Measurements from ENCODE around the gene LIPC.

Gene LIPC

DNA sequence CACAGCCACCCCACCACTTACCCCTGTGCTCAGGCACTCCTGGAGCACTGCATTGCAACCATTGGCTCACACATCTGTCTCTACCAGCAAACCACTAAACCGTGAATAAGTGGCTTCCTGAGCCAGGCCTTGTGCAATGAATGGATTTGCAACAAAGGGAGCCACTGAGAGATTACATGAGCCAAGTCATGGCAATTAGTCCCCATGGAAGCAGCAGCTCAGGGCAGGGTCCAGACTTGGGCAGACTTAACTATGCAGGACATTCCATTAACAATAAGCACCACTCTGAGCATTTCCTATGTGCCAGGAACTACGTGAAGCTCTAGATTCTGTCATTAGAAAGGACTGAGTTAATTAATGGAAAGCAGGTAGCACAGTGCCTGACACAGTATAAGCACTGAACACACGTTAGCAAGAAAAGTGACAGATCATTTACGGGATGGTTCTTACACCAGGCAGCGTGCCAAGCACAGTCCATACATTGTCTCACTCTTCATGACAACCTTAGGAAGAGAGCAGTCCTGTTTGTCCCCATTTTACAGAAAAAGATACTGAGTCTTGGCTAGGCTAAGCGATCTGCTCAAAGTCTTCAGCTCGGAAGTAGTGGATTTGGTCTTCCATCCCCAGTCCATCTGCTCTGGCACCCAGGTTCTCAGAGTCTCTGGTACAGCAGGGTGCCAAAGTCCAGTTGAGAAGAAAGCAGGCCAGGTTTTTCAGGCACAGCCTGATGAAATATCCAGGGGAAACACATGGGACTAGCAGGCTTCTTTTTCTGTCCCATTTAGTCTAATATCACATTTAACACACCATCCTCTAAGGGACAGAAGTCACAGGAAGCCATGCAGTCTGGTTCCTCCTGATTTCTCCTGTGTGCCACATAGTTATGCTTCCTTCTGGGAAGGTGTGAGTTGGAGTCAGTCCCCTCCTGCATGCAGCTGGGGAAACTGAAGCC is 44.1 kb downstream of the LIPC start:
- no peak for DNase-seq (ENCODE audit: low spot score)

DNA sequence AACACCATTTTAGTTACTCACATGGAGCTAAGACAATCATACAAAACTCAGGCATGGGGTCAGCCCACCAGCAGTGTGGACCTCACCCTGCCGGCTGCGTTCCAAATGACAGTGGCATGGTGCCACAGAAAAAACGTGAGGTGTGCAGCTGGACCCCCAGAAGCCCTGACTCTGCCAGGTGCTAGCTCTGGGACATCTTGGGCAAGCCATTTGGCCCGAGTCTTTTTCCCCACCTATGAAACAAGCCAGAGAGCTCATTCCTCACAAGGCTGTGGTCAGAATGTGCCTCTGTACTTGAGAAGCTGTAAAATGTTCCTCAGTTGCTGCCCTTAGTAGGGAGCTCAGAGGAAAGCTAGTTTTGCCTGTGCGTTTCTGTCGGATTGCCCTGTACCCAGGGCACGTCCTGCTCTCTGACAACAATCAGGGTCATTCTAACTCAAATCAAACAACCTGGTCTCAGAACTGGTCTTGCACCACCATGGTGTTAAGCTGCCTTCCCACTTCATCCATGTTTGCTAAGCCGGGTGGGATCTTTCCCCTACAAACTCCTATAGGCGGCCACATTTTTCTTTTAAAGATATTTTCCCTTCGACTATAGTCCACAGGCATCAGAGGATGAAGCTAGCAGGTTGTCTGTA is 44.9 kb downstream of the LIPC start:
- DNase-seq (ENCODE audit: low spot score) = no peak

DNA sequence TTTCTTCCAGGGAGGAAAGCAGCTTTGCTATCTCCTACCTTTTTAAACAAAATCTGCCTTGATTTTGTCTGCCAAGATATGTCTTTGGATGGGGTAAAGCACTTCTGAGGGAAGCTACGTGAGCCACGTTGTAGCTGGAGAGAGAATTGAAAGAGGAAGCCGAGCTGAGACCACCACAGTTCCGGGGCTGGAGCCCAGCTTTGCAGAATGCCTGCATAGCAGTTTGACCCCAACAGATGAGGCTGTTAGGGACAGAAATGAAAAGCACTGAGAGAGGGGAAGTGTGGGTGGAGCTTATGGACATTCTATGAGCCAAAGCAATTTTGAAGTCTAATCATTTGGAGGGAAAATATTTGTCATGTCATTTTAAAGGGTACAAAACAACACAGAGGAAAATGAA is 45.4 kb downstream of the LIPC start:
- DNase-seq (ENCODE audit: low spot score) = no peak

DNA sequence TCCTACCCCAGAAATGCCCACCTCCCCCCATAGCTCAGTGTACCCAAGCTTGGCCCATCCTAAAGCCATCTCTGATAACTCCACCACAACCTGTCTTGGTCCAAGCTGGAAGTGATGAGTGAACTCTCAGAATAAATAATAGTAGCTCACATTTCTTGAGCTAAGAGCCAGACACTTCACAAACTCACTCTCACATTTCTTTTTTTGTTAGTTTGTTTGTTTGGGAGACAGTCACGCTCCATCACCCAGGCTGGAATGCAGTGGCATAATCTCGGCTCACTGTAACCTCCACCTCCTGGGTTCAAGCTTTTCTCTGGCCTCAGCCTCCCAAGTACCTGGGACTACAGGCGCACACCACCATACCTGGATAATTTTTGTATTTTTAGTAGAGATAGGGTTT is 46.2 kb downstream of the LIPC start:
- no peak for DNase-seq (ENCODE audit: low spot score)

DNA sequence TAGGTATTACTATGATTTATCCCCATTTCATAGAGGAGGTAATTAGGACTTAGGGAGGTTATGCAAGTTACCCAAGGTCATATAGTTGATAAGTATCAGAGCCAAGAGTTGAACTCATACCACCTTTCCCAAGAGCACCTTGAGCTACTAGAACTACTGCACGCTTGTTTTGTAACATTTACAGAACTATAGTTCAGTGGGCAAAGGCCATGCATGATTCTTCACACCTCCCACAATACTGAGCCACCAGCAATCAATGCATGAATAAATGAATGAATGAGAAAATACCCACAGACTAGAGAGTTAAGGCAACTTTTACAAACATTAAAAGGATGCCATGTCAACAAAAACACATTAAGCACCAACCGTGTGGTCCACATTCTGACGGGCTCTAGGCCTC is 46.8 kb downstream of the LIPC start:
- DNase-seq (ENCODE audit: low spot score) = no peak

DNA sequence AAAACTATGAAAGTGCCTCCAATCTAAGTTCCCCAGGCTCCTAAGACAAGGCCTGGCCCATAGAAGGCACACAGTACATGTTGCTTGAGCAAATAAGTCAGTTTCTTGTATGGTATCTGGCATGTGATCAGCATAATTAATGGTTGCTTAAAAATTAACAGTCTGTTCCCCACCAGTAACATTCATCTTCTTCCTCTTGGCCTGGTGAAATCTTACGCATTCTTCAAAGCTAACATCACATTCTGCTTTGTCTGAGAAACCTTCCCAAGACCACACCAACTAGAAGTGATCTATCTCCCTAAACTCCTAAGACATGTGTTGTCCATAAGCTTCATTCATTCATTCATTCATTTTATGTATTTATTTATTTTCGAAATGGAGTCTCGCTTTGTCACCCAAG is 48.1 kb downstream of the LIPC start:
- no peak for DNase-seq (ENCODE audit: low spot score)

DNA sequence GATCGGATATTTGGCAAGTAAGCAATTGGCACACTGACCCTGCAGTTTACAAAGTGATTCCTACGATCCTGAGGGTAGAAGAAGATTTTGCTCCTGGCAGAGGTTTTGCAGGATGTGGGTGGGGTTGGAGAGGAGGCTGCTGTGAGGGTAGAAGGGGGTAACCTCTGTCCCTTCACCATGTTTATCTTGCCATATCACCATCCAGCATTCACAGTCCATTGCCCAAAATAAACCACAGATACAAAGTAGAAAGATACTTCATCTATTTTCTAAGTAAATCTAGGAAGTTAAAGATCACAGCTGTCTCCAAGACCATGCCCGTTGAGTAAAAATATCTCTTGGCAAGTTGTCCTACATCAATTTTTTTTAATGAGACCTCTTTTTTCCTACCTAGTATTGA is 51.6 kb downstream of the LIPC start:
- no peak for DNase-seq (ENCODE audit: low spot score)

DNA sequence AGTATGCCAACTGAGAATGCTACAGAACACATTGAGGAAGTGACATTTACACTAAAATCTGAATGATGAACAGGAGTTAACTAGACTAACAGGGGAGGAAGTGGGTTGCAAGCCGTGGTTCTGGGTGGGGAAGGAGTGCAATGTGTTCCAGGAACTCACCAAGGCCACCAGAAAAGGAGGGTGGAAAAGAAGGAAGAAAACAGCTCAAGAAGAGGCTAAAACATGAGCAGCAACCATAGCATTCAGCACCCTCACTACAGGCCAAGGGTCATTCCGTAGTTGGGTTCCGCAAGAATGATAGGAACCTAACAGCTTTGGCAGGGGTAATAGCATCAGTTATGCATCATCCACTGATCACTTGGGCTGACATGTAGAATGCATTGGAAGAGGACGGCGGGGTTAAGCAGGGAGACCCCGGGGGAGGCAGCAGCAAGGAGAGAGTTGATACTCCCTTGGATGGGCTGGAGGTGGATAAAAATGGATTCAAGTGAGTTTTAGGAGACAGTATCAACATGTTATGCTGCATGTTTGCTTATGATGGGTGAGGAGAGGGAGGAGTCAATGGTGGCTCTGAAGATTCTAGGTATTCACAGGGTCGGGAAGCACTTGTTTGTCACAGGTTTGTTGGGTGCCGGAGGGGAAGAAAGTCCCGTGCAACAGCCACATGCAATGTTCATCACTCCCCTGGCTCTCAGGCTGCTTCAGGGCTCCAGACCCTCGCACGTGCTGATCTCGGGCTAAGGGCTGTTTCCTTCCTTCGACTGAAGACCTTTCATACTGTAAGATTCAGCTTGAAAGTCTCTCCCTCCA is 53.2 kb downstream of the LIPC start:
- DNase-seq (ENCODE audit: low spot score) = no peak

DNA sequence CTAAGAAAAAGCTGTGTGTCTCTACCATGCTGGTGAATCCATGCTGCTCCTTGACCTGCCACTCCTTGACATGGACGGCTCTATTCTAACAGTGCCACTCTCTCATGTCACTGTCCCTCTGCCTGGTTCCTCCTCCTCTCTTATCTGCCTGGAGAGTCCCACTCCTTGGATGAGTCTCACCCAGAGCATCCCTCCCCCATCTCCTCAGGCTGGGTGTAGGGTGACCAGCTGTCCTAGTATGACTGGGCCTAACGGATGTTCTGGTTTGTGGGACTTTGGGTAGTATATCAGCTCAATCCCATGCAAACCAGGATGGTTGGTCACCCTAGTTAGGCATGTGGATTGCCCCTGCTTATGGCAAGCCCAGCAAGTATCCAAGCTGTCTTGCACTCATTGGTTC is 54.3 kb downstream of the LIPC start:
- no peak for DNase-seq (ENCODE audit: low spot score)

DNA sequence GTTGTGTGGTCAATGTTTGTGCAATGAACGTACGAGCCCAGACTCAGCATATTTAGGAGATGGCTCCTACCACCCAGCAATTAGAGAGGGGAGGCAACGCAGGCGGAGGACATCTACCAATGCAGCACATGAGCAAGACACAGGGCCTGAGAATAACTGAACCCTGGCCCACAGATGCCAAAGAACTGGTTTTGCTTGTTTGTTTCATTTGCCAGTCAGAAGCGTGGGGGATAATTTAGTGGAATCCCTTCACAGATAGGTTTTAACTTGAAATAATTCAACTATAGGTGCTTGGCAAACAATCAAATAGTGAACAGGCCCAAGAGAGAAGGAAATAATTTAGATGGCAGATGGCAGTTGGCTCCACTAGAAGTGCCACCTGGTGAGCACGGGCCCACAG is 54.8 kb downstream of the LIPC start:
- DNase-seq (ENCODE audit: low spot score) = no peak

DNA sequence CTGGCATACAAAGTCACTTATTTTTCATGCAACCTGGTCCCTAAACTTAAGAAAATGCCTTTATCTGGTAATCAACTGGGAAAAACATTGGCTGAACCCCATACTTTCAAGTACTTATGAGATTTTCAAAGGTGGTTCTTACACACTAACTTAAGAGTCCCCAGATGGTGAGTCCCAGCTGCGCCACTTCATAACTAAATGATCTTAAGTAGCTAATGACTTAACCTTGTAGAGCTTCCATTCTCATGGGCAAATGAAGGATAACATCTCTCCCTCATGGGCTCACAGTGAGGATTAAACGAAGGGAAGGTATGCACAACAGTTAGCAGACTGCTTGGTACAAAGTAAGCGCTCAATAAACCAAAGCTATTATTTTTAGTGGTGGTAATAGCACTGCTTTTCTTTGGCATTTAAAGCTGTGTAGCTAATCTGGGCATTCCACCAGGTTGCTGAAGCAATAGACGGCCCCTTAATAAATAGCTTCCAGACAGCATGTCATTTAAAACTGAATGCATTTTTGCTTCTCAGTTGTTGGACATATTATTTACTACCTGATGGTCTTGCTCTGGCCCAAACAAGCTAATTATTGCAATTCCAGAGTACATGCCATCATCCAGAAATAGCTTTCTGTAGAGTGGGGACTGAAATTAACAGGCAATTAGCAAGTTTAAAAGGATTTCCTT is 55.4 kb downstream of the LIPC start:
- no peak for DNase-seq (ENCODE audit: low spot score)

DNA sequence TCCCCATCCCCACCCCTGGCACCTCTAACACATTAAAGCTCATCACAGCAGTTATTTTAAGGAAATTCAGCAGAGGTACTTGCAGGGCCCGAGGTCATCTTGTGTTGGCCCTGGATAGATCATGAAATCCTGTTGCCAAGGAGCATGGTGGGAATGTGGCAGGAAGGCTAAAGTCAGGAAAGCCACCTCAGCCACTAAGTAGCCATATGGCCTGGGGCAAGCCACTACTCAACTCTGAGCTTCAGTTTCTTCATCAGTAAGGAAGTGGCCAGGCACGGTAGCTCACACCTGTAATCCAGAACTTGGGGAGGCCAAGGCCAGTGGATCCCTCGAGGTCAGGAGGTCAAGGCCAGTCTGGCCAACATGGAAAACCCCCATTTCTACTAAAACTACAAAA is 55.9 kb downstream of the LIPC start:
- no peak for DNase-seq (ENCODE audit: low spot score)

DNA sequence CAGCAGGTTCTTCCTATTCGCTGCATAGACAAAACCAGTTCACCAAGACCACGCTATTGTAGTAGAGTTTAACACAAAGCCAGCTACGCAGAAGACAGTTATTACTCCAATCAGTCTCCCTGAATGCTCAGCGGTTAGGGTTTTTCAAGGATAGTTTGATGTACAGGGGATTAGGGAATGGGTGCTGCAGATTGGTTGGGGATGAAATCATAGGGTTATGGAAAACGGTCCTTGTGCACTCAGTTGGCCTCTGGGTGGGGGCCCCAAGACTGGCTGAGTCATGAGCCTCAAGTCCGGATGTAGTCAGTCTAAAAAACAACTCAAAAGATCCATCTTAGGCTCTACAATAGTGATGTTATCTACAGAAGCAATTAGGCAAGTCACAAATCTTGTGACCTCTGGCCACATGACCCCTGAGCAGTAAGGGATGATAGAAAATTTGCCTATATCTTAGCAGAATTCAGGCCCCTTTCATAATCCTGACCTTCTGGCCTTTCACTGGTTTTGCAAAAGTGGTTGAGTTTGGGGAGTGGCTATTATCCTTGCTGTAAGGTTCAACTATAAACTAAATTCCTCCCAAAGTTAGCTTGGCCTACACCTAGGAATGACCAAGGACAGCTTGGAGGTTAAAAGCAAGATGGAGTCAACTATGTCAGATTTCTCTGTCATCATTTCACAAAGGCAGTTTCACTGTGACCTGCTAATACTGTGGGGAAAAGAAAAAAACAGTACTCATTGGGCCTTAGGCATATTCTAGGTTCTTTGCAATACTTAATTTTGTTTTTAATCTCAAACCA is 57.7 kb downstream of the LIPC start:
- DNase-seq (ENCODE audit: low spot score) = no peak

DNA sequence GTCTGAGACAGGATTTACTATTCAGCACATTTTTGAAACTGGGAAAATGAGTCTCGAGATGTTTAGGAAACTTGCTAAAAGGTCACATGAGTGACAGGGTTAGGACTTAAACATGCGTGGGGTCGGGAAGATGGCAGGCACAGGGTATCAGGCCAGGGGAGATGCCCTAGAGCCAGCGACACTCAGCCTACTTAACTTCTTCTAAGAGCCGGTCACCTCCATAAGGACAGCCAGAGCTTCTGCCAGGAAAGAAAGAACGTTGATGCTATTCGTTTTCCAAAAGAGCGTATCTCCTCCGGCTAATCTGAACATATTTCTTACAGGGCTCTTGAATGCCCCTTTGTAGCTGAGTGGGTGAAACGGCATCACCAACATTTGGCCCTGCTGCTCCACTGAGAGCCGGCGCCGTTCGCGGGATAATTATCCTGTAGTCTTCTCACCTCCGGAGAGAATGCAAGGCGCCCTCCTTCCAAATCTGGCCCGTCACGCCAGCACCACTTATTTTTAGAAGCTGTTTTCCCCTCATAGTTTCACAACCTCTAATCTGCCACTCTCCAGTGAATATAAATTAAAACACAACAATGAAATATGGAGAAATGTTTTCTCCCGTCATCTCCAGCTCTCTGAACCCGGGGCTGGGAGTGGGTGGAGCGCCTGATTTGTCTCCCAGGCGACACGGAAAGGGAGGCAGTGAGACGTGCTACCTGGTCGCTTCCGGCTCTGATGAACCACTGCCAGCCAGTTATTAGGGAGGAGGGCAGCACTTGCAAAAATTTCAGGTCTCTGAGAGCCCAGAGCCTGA is 58.5 kb downstream of the LIPC start:
- no peak for DNase-seq (ENCODE audit: low spot score)

DNA sequence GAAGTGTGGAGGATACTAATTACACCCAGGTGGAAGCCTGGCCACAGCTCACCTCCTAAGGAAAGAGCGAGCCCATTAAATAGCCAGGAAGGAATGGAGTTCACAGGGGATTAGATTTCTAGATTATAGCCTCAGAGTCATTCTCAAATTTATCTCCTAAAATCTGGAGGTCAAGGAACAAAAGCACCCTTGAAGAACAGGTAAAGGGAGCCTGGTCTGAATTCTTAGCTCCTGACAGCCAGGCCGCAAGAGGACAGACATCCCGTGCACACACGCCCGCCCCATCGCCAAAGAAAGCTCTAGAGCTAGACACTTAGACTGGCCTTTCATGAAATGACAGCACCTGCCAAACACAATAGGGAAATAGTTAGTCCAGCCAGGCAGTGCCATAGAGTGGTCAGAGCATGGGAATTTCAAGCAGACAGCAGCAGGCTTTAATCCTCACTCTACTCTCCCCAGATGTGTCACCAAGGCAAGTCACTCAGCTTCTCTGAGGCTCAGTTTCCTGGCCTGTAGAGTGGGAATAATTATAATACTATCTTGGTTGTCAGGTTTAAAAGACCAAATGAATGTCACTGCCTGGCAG is 59.2 kb downstream of the LIPC start:
- no peak for DNase-seq (ENCODE audit: low spot score)

DNA sequence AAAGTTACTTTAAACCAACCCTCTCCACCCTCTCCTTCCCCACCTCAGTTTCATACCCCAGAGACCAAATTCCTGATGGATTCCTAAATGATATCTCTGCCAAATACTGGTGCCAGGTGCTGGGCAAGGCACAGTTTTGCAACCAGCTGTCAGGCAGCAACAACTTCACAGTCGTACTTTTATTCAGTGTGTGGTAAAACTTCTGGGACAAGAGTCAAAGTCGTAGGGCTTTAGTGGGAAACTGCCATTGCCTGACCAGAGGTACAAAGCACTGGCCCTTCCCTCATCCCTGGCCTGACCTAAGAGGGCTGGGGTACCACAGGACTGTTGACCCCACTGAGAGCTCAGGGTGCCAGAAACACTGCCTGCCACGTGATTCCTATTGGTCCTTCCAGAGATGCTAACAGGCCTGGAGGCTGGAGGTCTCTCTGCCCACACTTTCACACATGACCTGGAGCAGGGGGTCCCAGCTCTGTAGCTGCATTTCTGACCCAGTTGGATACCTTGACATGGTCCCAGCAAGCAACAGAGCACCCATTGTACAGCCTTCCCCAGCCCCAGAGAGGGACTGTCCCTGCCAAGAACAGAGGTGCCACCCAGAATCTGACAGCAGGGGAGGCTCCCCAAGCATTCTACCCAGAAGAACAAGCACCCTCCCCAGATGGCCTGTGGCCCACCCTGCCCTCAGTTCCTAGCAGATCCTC is 59.9 kb downstream of the LIPC start:
- no peak for DNase-seq (ENCODE audit: low spot score)

DNA sequence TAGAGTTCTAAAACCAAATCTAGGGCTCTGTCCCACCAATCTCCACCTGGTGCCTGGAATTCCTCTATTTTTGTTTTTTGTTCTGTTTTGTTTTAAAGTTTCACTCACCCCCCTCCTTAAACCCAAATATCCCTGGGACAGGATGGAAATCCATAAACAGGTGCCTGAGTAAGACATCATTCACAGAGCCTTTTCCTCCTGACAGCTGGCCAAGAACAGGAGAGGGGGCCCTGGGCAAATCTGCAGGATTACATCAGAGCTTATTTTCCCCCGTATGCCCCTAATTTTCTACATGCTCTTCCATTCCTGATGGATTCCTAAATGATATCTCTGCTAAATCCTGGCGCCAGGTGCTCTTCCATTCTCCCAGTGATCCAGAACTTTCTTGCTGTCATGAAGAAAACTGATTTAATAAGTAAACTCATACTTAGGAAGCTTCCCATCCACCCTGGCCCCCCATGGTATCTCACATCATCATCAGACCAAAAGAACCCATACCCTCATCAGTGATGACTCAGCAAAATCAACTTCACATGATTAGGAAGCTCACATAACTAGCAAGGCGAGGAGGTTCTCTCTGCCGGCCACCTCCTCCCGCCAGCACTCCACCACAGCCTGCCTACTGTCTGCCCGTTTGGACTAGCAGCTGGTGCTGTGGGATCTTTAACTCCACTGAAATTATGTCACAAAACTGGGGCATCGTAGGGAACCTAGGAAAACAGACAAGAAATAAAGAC is 61.0 kb downstream of the LIPC start:
- no peak for DNase-seq (ENCODE audit: low spot score)

DNA sequence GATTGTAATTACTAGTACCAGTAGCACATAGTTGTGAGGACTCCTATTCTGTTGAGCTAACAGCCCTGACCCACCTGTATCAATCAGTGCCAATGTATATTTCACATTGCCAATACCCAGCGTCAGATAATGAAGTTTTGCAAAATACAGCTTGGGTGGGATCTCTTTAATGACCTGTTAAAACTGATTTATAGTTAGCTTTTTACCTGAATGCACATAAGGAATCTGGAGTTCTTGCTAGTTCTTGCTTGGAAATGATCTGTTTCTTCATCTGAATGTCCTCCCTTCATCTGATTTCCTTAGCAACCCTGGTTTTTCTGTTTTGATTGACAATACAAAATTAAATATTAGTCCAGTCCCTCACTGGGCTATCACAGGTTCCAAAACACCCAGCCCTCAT is 62.8 kb downstream of the LIPC start:
- no peak for DNase-seq (ENCODE audit: low spot score)

DNA sequence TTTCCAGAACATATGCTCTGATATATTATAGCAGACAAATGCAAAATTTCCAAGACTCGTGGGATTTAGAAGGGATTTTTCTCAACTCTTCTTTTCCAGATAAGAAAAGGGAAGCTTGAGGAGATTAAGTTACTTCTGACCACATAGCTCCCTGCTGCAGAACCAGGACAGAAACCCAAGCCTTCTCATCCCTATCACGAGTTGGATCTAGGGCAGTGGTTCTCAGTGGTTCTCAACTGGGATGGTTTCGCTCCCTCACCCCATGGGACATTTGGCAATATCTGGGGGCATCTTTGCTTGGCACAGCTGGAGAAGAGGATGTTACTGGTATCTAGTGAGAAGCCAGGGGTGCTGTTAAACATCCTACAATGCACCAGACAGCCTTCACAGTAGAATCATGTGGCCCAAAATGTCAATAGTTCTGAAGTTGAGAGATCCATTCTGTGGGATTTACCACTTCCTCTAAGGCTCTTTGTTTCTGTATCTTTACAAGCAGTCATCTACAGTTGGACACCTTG is 64.2 kb downstream of the LIPC start:
- no peak for DNase-seq (ENCODE audit: low spot score)
